Measurements from ENCODE around the gene PDZD2. TPM values are rescaled to one million over a fixed set of nuclear protein-coding genes. Genes with fewer than 3 reads are reported as not detected.

The PDZD2 gene
- total RNA-seq, 1 donor from 2014 or later: 6.7 TPM

- Histone ChIP-seq H3K4me3 (ENCODE audit: low read depth, low read length) (no peak overlapping the region), H3K27me3 (ENCODE audit: control insufficient read depth, insufficient read depth, low read length) (peaks cover 4% of the 10 kb centered on the region), H3K36me3 (ENCODE audit: control insufficient read depth, insufficient read depth, low read length) (no peaks in the 10 kb centered on the region)
- DNase-seq (ENCODE audit: low read depth): no peak
- TF ChIP-seq CTCF (IDR thresholded peaks at IDR 0.05; ENCODE audit: insufficient read depth, low read length, poor library complexity, severe bottlenecking): no peak
Measured at GRCh38 chr5:31630931-31631330, 8.0 kb upstream of the PDZD2 start.

GRCh38 chr5:31632460-31632859 lies 6.5 kb upstream of the PDZD2 start:
- no peak for TF ChIP-seq CTCF (IDR thresholded peaks at IDR 0.05; ENCODE audit: insufficient read depth, low read length, poor library complexity, severe bottlenecking)

GRCh38 chr5:31635446-31635845 lies 3.5 kb upstream of the PDZD2 start:
- no peak for DNase-seq (ENCODE audit: low read depth)
- H3K27me3 ChIP-seq (ENCODE audit: control insufficient read depth, insufficient read depth, low read length): peaks cover 16% of the 10 kb centered on the region
- TF ChIP-seq CTCF (IDR thresholded peaks at IDR 0.05; ENCODE audit: insufficient read depth, low read length, poor library complexity, severe bottlenecking): no peak
- no peak overlapping the region for H3K4me3 ChIP-seq (ENCODE audit: low read depth, low read length)
- H3K36me3 ChIP-seq (ENCODE audit: control insufficient read depth, insufficient read depth, low read length): no peaks in the 10 kb centered on the region

More at GRCh38 chr5:31632460-31632859, 6.5 kb upstream of the PDZD2 start:
- no peaks in the 10 kb centered on the region for H3K36me3 ChIP-seq (ENCODE audit: control insufficient read depth, insufficient read depth, low read length)
- no peaks in the 10 kb centered on the region for H3K27me3 ChIP-seq (ENCODE audit: control insufficient read depth, insufficient read depth, low read length)
- H3K4me3 ChIP-seq (ENCODE audit: low read depth, low read length): no peak overlapping the region
- no peak for DNase-seq (ENCODE audit: low read depth)

- no peak for TF ChIP-seq CTCF (IDR thresholded peaks at IDR 0.05; ENCODE audit: insufficient read depth, low read length, poor library complexity, severe bottlenecking)
- Histone ChIP-seq H3K4me3 (ENCODE audit: low read depth, low read length) (no peak overlapping the region), H3K36me3 (ENCODE audit: control insufficient read depth, insufficient read depth, low read length) (no peaks in the 10 kb centered on the region), H3K27me3 (ENCODE audit: control insufficient read depth, insufficient read depth, low read length) (peaks cover 27% of the 10 kb centered on the region)
- no peak for DNase-seq (ENCODE audit: low read depth)
Measured at GRCh38 chr5:31637851-31638250, 1.1 kb upstream of the PDZD2 start.

GRCh38 chr5:31638345-31638744 lies 586 bp upstream of the PDZD2 start:
- no peak for DNase-seq (ENCODE audit: low read depth)
- Histone ChIP-seq H3K4me3 (ENCODE audit: low read depth, low read length) (no peak overlapping the region), H3K36me3 (ENCODE audit: control insufficient read depth, insufficient read depth, low read length) (no peaks in the 10 kb centered on the region), H3K27me3 (ENCODE audit: control insufficient read depth, insufficient read depth, low read length) (peaks cover 27% of the 10 kb centered on the region)
- TF ChIP-seq CTCF (IDR thresholded peaks at IDR 0.05; ENCODE audit: insufficient read depth, low read length, poor library complexity, severe bottlenecking): no peak

Data from kidney epithelial cell (primary cell).